HEK293 (cell line): Measurements from ENCODE around the gene DOCK8.
"Not testable (repeated sequence)": the region's sequence is repeated elsewhere in the genome, so short reads cannot be mapped to it uniquely, and the experiment has no call there.

ENCODE experiments used
- CTCF ChIA-PET: fragments of 350-600 bp; formaldehyde crosslinking; extraction: SDS; loops from one replicate; lab custom pipeline; 2021; ENCODE audit warnings: antibody characterized with exemption; lab: Yijun Ruan, JAX
- POLR2A ChIA-PET: fragments of 300-600 bp; formaldehyde crosslinking; extraction: SDS; loops from one replicate; lab custom pipeline; 2020; ENCODE audit warnings: antibody characterized with exemption, inconsistent platforms; lab: Yijun Ruan, JAX
- H3K27ac ChIP-seq: fragments of 200-500 bp; sonication (Bioruptor generic); 2 replicates; pipeline ENCODE4 v1.5.1; 2014; ENCODE audit warnings: low read depth, low read length, control low read depth, inconsistent platforms; ENCODE audit errors: extremely low read depth
- H3K36me3 ChIP-seq, 2 experiments: fragments of 200-500 bp in 1 of 2; sonication (Bioruptor generic) in 1 of 2; 1 replicate in 1 of 2; 2 replicates in 1 of 2; pipeline ENCODE4 v1.5.1; 2014 to 2017; ENCODE audit warnings: inconsistent platforms in 2 of 2, low read length in 2 of 2; ENCODE audit not compliant: control insufficient read depth in 2 of 2, insufficient read depth in 1 of 2
- H3K4me1 ChIP-seq: fragments of 200-500 bp; sonication (Bioruptor generic); 2 replicates; pipeline ENCODE4 v1.5.1; 2014; ENCODE audit warnings: mild to moderate bottlenecking, low read length, inconsistent platforms; ENCODE audit not compliant: control insufficient read depth, insufficient read depth
- H3K4me3 ChIP-seq: 2 replicates; pipeline ENCODE4 v1.5.1; 2011; ENCODE audit warnings: low read depth, mild to moderate bottlenecking, control low read depth, low read length, moderate library complexity
- H3K9me3 ChIP-seq: fragments of 200-500 bp; sonication (Bioruptor generic); 2 replicates; pipeline ENCODE4 v1.5.1; 2014; ENCODE audit warnings: low read depth, low read length, inconsistent platforms; ENCODE audit not compliant: control insufficient read depth, insufficient read depth
- GFI1B ChIP-seq: fragments of 450-650 bp; formaldehyde crosslinking; IDR thresholded peaks from 2 replicates; pipeline ENCODE4 v1.5.1; 2016; ENCODE audit warnings: missing biosample characterization, missing genetic modification characterization
- PRDM4 ChIP-seq: fragments of 450-650 bp; formaldehyde crosslinking; IDR thresholded peaks from 2 replicates; pipeline ENCODE4 v1.5.1; 2017; ENCODE audit warnings: missing biosample characterization, missing genetic modification characterization
- WT1 ChIP-seq: fragments of 450-650 bp; formaldehyde crosslinking; IDR thresholded peaks from 2 replicates; pipeline ENCODE4 v1.5.1; 2016; ENCODE audit warnings: missing biosample characterization, missing genetic modification characterization
- YY2 ChIP-seq: fragments of 450-650 bp; formaldehyde crosslinking; IDR thresholded peaks from 2 replicates; pipeline ENCODE4 v1.5.1; 2016; ENCODE audit warnings: missing biosample characterization, missing genetic modification characterization
- ZBTB44 ChIP-seq: fragments of 450-650 bp; IDR thresholded peaks from 2 replicates; pipeline ENCODE4 v1.5.1; 2018; ENCODE audit warnings: missing biosample characterization, mild to moderate bottlenecking, missing genetic modification characterization
- ZNF211 ChIP-seq: fragments of 450-650 bp; formaldehyde crosslinking; IDR thresholded peaks from 2 replicates; pipeline ENCODE4 v1.5.1; 2016; ENCODE audit warnings: low read depth, missing biosample characterization, missing genetic modification characterization
- ZNF24 ChIP-seq: fragments of 450-650 bp; formaldehyde crosslinking; IDR thresholded peaks from 2 replicates; pipeline ENCODE4 v1.5.1; 2016; ENCODE audit warnings: missing biosample characterization, missing genetic modification characterization
- ZNF354C ChIP-seq: fragments of 450-650 bp; formaldehyde crosslinking; IDR thresholded peaks from 2 replicates; pipeline ENCODE4 v1.5.1; 2016; ENCODE audit warnings: missing biosample characterization, missing genetic modification characterization, low read depth, borderline replicate concordance
- ZNF514 ChIP-seq: fragments of 450-650 bp; formaldehyde crosslinking; IDR thresholded peaks from 2 replicates; pipeline ENCODE4 v1.5.1; 2016; ENCODE audit warnings: missing biosample characterization, missing genetic modification characterization
- ZNF549 ChIP-seq: fragments of 450-650 bp; IDR thresholded peaks from 2 replicates; pipeline ENCODE4 v1.5.1; 2018; ENCODE audit warnings: missing biosample characterization, missing genetic modification characterization, mild to moderate bottlenecking, inconsistent platforms, moderate library complexity
- ZNF580 ChIP-seq: fragments of 450-650 bp; formaldehyde crosslinking; IDR thresholded peaks from 2 replicates; pipeline ENCODE4 v1.5.1; 2016; ENCODE audit warnings: missing biosample characterization, missing genetic modification characterization
- ZNF600 ChIP-seq: fragments of 450-650 bp; formaldehyde crosslinking; IDR thresholded peaks from 2 replicates; pipeline ENCODE4 v1.5.1; 2016; ENCODE audit warnings: missing biosample characterization, missing genetic modification characterization
- ZNF639 ChIP-seq: fragments of 450-650 bp; formaldehyde crosslinking; IDR thresholded peaks from 2 replicates; pipeline ENCODE4 v1.5.1; 2016; ENCODE audit warnings: missing biosample characterization, missing genetic modification characterization
- ZXDB ChIP-seq: fragments of 450-650 bp; formaldehyde crosslinking; IDR thresholded peaks from 2 replicates; pipeline ENCODE4 v1.5.1; 2016; ENCODE audit warnings: missing biosample characterization, missing genetic modification characterization

Gene DOCK8

GRCh38 chr9:214648-215493 lies at the start of gene DOCK8 (continued):
- TF ChIP-seq ZNF354C (tag by site-specific recombination) (no peak), ZNF639 (tag by site-specific recombination) (no peak), ZXDB (tag by site-specific recombination) (no peak), ZNF514 (tag by site-specific recombination) (no peak), YY2 (tag by site-specific recombination) (no peak), ZNF549 (no peak), ZNF600 (tag by site-specific recombination) (0 out of 2 replicates have a peak, but pooled peaks have one; percentile 48), ZBTB44 (tag by site-specific recombination) (no peak), WT1 (tag by site-specific recombination) (no peak), ZNF211 (no peak), GFI1B (tag by site-specific recombination) (no peak), ZNF580 (tag by site-specific recombination) (no peak), ZNF24 (tag by site-specific recombination) (peak; percentile 70)

- H3K36me3 ChIP-seq, H3K9me3 ChIP-seq, H3K4me1 ChIP-seq, POLR2A ChIA-PET, H3K27ac ChIP-seq, H3K4me3 ChIP-seq, CTCF ChIA-PET: not testable (repeated sequence)
Measured at GRCh38 chr9:169757-170156, 44.9 kb upstream of the DOCK8 start.

GRCh38 chr9:178140-178825 lies 36.4 kb upstream of the DOCK8 start:
- TF ChIP-seq PRDM4 (tag by site-specific recombination), result peak; percentile 50; the same call in 1 of the 2 replicates
- peak overlapping the region; percentile 42 for H3K4me3 ChIP-seq
- POLR2A ChIA-PET, H3K27ac ChIP-seq, H3K36me3 ChIP-seq, CTCF ChIA-PET, H3K9me3 ChIP-seq, H3K4me1 ChIP-seq: not testable (repeated sequence)
